ENCODE measurements around the gene ENTHD1.

The ENTHD1 gene

DNA sequence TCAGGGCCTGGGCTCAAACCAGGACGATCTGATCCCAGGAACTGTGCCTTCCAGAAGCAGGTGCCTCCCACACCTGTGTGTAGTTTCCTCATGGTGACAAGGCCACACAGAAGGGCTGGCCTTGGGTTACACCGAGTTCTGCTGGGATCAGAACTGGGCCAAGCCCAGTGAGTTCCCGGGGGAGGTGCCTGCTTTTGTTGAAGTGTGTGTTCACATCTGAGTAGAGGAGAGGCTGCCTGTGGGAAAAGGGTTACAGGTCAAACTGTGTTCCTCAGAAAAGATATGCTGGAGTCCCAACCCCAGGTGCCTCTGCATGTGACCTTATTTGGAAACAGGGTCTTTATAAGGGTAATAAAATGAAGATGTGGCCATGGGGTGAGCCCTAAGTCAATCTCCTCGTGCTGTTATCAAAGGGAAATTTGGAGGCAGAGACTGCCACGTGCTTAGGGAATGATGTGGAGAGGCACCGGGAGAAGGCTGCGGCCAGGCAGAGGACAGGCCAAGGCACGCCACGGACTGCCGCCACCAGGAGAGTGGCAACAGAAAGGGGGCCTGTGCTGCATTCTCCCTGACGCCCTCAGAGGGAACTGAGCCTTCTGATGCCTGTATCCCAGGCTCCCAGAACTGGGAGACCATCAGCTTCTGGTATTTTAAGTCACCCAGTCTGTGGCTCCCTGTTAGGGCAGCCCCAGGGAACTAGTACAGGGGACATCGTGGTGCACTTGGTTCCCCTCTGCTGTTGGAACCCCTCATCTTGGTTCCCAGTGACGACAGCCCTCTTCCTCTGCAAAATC lies 164.2 kb downstream of the ENTHD1 start:
- no peak for DNase-seq

DNA sequence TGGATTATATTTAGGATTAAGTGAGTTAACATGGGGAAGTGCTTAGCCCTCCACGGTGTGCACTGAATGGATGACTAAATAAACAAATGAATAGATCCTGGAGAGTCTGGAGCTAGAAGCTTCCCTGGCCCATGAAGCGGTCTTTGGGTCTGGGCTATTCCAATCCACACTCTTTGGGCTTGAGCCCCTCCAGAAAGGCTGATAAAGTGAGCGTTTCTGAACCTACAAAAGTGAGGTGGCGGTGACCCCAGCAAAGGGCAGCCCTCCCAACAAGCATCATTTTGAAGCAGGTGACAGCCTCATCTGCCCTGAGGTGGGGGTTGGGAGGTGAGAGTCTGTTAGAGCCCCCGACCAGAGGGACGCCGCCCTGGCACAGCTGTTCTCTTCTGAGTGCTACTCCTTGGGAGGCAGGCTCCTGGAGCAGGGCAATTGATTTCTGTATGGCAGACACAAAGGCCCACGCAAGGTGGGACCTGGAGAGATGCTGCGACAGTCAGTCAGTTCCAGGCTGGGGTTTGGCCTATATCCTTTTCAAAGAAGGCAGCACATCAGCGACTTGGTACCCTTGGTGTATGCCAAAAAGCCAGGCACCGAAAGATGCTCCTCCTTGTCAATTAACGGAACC lies 165.2 kb downstream of the ENTHD1 start:
- no peak for DNase-seq

DNA sequence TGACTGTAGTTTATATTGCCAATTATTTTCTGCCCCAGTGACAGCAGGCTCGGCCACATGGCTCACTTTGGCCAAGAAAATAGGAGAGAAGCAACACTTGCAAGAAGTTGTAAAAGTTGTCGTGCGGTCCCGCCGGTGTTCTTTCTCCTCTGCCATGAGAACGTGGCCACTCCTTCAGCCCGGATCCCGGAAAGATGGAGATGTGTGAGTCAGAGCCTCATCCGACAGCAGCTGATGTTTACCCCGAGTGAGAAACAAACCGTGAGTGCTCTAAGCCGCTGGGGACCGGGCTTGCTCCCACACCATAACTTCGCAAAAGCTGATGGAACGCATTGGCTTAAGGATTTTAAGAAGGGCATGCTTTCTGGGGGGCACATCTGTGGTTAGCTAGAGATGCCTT lies 166.0 kb downstream of the ENTHD1 start:
- DNase-seq, result no peak

DNA sequence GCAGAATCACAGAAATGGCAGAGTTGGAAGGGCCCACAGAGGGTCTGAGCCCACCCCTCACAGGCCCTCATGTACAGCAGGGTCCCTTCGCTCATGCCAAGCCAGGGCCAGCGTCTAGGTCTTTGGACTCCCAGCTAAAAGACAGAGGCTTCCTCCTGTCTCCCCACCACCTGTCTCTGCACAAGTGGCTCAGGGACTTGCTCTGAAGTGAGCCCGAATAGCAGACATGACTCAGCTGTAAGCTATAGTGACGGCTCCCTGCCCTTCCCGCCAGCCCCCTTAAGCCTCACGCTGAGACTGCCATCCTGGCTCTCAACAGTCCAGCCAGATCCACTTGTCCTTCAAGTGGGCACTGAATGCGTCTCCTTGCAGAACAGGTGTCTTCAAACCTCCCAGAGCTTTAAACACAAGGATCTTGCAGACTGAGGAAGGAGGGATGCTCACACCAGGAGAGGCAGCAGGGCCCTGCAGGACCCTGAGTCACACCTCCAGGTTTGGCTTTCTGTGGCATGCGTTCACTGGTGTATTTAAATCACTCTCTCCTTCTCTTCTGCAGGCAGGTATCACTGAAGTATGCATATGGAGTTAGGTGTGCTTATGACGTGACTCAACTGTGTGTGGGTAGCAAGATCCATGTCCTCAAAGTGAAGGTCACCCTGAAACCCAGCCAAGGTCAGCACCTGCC lies 168.1 kb downstream of the ENTHD1 start:
- no peak for DNase-seq

DNA sequence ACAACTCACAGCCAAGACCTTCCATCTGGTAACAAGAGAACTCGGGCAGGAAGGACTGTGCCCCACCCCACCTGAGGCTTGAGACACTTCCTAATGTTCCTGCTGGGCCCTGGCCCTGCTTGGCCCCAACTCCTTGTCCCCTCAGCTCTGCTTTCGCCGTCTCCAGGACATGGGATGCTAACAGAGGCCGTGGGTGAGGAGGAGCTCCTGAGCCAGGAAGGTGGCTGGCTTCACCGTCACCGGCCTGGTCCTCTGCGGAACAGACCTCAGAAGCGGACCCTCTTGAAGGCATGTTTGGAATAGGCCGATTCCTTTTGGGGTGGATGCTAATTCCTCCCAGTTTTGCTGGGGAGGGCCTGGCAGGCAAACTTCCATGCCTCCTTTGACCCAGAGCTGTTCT lies 168.7 kb downstream of the ENTHD1 start:
- DNase-seq, result no peak

DNA sequence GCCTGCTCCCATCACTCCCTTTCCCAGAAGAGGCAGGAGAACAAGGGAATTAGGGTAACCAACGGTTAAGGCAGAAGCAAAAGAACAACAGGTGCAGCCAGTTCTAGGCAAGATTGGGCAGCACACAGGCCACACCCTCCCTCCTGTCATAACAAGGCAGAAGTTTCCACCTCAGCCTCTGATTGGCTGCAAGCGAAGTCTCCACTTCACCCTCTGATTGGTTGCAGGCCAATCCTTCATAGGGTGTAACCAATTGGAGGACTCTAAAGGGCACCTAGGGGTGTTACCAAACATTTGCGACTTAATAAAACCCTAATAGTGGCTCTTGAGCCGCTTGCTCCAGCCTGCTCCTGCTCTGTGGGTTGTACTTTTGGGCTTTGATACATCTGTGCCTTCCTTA lies 169.2 kb downstream of the ENTHD1 start:
- no peak for DNase-seq

DNA sequence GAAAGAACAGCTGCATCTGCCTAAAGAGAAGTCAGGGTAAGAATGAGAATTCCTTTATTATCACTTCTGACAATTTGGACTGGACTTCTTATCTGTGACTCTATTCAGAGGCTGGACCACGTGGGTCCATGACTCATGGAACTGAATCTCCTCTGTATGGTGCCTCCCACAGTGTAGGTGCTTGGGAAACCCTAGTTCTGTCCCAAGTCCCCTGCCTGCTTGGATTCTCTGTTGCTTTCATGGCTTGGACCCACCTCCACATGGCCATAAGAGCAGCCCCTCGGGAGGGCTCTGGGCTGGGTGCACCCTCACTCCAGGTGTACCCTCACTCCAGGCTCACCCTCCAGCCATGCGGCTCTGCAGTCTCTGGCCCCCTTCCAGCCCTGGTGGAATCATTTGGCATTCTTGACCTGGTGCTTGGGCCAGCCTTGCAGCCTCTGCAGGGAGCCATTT lies 169.6 kb downstream of the ENTHD1 start:
- DNase-seq, result no peak

DNA sequence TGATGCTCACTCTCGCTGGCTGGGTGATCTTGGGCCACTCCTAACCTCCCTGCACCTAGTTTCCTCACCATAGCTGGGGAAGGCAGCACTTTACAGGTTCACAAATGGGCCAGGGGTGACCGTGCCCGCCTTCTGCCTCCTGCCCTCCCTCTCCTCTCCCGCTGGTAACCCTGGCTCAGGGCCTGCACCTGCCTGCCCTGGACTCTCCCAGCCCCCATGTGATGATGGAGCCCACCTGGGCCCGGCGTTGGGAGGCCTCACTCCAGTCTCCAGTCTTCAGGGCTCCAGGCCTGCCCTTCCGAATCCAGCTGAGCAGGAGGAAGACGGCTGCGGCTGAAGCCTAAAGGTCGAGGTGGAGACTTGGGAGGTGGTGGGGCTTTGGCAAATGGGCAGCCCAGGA lies 170.1 kb downstream of the ENTHD1 start:
- no peak for DNase-seq

DNA sequence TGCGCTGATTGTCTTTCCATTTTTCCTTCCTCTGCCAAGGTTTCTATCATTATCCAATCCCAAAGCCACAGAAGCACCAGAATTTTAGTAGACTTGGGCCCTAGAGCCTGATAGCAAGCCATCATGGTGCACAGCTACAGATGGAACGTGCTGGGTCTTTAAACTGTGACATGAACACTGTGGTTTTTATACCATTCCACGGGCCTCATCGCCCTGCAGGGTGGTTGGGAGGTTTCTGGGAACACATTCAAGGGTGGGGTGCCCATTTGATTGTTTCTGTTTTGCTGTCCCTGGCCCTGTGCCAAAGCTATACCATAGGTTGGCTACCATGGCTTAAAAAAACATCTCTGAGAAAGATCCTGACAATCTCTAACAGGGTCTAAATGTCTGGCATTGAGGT lies 171.1 kb downstream of the ENTHD1 start:
- no peak for DNase-seq

DNA sequence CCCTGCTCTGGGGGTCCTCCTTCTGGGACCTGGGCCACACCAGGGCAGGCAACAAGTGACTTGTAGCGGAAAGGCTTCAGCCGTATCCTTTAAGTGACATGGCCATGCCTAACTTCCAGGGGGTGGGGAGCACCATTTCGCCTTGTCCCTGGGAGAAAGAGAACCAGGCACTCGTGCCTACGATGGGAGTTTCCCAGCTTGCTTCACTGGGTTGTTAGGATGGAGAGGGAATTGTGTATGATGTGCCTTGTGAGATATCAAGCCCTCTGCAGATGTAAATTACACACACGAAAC lies 171.6 kb downstream of the ENTHD1 start:
- no peak for DNase-seq

DNA sequence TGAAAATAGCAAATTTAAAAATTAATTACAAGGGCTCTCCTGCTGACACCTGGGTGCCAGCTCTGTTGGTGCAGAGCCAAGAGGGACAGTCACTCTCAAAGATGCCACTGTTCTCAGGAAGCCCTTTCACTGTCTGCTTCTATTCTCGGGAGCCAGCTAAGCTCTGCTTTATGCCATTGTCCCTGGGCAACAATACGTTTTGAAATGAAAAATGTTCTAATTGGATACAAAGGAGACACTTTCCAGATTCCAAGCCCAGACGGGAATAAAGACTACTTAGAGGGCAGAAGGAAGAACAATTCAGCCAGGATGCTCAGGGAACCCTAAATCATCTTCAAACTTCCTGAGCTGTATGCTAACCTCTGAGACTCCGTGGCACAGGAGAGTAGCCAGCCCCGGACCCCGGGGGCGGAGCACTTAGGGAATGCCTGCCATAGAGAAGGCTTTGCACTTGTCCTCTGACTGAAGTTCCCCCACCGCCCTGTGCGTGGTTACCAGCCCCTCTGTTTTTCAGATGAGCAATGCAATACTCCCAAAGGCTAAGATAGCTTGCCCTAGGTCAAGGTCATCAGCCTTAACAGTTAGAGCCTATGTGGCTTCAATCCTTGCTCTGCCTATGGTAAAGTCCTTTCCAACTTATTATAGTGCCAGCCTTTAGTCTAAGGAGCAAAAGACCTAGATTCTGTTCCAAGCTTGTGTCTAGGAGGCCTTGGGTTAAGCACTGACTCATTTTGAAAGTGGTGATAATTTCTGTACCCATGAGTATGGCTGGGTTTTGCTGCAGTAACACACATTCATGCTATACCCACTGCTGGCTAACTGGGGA lies 172.1 kb downstream of the ENTHD1 start:
- no peak for DNase-seq

DNA sequence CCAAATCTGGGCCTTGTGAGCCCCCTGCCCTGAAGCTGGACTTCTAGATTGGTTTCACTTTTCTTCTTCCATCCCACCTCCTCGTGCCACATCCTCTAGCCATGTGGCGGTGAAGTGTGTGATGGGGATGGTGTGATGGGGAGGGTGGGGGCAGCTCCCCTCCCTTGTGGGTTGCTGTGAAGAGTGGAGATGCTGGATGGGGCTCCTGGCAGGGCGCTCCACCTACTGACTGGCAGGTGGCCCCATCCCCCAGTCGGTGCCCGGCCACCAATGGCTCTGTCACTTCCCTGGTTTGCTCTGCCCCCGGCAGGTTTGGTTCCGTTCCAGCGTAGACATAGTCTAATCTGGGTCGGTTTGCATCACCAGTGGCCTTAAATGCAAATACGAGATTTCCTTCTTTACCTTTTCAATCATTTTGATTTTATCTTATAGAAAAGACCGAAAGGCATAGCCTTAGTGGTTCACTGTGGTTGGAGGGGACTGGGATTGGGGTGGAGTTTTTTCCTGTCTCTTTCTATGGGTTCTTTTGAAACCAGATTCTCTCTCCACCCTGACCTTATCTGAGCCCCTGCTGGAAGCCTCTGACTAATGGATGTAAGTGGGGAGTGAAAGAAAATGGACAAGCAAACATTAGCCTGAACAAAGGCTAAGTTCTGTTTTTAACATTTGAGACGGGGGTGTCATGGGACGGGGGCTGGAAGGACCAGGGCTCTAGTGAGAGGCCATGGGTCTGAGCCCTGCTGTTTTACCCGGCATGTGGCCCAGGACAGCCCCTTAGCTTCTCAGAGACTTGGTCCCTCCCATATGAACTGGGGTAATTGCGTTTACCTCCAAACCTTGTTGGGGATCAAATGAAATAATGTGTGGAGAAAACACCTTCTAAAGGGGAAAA lies 173.8 kb downstream of the ENTHD1 start:
- no peak for DNase-seq

DNA sequence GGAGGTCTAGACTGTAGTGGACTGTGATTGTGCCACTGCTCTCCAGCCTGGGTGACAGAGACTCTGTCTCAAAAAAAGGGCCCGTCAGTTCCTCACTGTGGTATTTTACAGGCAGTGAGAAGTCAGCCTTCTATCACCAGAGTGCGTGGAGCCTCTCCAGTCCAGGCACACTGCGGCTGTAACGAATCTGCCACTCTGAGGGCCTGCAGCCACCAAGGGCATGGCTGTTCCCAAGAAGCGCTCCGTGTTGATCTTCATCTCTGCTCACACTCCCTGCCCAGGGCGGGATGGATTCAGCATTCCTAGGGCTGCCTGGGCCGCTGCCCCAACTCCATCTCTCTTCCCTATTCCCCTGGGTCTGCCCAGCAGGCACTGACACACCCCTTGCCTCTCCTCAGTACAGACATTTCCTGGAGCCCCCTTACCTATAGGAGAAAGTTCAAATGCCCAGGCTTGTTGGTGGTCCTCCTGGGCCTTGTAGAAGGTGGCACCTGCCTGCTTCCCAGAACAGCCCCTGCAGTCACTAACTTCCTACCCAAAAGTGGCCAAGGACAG lies 174.6 kb downstream of the ENTHD1 start:
- no peak for DNase-seq

DNA sequence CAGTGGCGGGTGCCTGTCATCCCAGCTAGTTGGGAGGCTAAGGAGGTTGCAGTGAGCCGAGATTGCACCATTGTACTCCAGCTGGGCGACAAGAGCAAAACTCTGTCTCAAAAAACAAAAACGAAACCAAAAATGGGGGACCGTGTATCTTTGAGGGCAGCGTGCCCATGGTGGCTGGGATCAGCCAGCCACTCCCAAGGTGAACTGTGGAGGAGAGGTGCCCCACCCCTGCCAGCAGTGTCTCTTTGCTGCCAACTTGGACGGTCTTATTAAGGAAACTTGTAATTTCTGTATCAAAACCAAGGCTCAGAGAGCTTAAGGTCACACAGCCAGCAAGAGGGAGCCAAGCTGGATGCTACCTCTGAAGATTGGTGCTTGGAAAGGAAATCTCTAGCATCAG lies 175.4 kb downstream of the ENTHD1 start:
- DNase-seq, result no peak

DNA sequence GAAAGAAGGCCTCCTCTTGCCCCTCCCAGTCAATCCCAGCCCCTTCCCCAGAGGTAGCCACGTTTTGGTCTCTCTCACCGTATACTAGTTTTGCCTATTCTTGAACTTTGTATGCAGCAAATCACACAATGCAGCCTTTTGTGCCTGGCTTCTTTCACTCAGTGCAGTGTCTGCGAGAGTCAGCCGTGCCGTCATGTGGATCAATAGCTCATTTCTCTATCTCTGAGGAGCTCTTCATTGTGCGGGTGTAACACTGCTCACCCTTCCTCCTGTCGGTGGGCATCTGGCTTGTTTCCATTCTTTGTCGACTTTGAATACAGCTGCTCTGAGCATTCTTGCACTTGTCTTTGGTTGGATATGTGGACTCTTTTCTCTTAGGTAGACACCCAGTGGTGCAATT lies 176.5 kb downstream of the ENTHD1 start:
- DNase-seq, result no peak

DNA sequence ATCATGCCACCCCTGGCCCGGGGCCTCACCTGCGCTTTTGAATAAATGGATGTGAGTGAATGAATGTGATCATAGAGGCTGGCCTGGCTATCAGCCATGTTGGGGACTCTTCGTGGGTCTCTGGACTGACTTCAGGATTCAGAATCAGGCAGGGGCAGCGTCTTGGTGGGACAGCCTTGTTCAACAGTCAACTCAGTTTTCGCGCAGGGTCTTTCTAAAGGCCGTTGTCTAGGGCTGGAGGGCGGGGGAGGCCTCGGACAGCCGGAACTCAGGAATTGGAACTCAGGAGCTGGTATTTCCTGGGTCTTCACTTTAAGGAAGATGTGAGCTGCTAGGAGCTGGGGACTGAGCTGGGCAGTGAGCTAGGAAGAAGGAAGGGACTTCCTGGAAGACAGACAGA lies 177.0 kb downstream of the ENTHD1 start:
- no peak for DNase-seq

DNA sequence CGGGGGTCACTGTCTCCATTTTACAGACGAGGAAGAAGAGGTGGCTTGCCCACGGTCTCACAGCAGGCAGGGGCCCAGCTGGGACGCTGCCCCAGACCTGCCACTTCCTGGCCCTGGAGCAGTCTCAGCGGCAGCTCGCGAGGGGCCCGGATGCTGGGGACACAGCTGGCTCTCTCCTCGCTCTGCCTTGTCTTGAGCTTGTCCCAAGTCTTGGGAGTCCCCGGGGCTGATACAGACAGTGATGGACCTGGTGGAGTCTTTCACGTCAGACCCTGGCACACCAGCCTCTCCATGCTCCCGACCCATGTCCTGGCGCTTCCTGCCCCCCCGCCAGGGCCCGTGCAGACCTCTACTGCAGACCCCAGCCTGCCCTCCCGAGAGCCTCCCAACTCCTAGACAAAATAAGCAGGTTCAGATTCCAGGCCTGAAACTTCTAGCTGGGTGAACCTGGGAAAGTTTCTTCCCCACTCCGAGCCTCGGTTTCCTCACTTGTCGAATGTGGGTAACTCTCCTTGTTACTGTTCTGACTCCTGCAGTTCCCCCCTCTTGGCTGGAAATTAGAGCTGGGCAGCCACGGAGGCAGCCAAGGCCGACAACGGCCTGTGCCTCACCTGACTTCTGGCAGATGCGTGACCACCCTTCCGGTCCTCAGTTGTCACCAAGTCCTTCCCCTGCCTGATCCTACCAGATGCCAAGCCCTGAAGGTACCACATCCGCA lies 177.6 kb downstream of the ENTHD1 start:
- DNase-seq, result no peak

DNA sequence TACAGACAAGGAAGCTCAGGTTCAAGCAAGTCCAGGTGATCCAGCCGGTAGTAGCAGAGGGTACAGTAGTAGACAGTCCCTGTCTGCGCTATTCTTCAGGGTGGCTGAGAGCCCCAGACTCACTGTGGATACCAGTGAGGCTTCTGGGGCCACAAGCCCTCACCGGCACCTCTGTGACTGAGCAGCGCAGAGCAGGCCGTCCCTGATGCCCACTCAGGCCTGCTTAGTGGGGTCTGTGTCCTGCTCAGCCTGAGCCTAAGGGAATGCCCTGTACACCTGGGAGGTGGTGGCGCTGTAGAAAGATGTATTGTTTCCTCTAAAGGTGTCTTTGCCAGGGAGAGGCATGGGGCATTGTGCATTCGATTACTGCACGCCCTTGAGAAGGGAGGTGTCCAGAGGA lies 179.2 kb downstream of the ENTHD1 start:
- DNase-seq, result no peak

DNA sequence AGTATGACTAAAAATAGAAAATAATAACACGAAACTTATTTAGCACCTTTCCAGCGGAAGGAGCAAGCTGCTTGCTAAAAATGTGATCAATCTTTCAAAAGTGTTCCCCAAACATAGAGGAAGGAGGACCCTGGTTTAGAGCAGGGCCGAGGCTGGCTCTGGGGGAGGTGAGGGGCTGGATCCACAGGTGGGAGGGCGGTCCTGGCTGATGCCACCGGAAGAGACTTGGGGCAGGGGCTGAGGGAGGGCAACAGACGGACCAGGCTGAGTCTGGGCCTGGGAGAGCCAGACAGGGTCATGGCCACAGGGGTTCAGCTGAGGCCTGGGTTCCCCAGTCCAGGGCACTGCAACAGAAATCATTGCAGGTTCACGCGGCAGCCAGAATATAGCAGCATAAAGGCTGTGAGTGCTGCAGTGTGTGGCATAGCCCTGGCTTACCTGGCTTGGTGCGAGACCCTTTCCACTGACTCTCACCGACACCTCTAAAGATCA lies 179.7 kb downstream of the ENTHD1 start:
- DNase-seq, result no peak

DNA sequence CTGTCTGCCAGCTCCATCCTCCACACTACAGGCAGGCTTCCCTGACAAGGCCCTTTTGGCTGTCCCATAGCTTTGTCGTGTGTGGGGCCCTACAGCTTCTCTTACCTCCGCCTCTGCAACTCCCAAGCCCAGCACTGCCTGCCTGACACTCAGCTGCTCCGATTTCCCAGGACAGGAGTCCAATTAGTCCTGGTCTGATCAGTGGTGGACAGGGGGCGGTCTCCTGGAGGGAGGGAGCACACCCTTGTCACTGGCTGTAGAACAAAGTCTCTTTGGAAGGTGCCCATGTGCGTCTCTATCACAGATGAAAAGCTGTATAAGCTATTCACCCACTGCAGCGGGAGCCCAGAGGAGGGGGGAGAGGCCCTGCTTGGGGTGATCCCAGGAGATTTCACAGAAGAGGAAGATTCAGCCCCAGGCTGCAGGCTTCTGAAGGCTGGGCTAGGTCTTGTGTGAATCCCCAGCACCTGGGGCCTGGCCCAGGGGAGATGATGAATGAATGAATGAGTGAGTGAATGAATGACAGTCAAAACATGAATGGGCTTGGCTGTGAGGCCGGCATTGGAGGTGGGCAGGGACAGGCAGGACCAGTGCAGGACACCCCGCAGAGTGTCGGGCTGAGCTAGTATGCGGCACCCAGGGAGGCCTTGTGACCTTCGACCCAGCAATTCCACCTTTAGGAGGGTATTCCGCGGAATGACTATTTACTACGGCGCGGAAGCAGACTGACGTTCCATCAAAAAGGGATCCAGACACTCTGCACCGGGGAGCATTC lies 180.6 kb downstream of the ENTHD1 start:
- DNase-seq, result no peak

Measured in NCI-H1417 treated with DMSO at 0.1 percent for 48 hours (cell line).